ENCODE measurements around the gene TCF4.

Gene TCF4

DNA sequence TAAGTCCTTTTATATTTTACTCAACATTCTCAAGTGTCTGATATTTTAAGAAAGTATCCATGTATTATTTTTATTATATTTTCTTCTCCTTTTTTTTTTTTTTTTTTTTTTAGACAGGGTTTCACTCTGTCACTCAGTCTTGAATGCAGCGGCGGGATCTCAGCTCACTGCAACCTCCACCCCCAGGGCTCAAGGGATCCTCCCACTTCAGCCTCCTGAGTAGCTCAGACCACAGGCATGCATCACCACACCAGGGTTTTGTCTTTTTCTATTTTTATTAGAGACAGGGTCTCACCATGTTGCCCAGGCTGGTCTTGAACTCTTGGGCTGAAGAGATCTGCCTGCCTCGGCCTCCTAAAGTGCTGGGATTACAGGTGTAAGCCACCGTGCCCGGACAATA lies 212.1 kb downstream of the TCF4 start:
- no peak for DNase-seq

DNA sequence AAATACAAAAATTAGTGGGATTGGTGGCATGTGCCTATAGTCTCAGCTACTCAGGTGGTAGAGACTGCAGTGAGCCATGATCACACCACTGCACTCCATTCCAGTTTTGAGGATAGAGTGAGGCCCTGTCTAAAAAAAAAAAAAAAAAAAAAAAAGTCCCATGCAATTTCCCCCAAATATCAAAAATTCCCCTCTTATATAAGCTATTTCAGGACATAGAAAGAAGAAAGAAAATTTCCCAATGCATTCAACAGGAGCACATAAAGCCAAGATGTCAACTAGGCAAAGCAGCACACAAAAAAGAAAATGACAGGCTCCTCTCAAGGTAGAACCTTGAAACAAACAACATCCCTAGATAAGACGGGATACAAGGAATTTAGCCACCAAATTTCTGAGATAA lies 213.3 kb downstream of the TCF4 start:
- DNase-seq = no peak

DNA sequence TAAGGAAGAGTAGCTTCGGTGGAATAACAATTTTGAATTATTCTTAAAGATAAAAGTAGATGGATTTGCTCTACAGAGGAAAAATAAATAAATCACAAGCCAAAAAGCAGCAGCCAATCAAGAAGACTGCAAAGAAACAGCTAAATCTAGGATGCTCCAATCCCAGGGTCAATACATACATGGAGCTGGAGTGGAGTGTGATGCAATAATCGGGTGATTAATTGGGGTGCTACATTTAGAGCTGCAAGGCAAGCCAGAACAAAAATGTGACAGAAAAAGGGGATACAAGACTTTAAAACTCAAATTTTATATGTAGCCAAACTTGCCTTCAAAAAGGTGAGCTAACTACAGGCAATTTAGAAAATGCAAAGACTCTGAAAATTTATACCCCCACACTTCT lies 215.8 kb downstream of the TCF4 start:
- DNase-seq = no peak

DNA sequence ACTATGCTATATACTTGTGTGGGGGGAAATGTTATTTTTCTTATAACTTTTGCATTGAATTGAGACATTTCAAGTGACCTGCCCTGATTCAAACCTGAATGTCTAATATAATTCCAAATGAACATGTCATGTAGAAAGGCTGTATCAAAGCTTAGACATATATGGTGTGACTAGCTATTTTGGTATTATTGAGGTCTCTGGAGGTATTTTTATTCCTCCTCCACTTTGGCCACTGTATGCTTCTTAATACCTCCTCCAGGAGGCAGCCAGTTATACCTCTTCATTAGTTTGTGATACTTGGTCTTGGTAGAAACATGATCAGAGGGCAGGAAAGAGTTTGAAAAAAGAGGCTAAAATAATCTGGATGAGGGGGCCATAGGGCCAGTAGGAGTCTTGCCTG lies 217.1 kb downstream of the TCF4 start:
- DNase-seq = no peak

DNA sequence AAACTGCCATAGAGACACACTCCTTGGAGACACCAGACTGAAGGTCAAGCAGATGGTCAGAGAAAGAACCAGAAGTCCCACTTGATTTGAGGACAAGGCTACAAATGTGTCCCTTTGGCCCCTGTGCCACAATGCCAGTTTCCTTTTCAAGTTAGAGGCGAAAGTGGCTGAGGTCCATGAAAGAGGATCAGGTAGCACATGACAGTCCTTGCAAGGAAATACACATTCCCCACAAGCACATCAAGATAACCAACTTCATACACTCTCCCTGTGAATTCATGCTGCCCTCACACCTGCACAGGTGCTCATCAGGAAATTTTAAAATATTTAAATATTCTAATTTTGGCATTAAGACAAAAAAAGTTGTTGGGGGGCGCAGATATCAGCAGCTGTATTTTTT lies 218.6 kb downstream of the TCF4 start:
- DNase-seq = no peak

DNA sequence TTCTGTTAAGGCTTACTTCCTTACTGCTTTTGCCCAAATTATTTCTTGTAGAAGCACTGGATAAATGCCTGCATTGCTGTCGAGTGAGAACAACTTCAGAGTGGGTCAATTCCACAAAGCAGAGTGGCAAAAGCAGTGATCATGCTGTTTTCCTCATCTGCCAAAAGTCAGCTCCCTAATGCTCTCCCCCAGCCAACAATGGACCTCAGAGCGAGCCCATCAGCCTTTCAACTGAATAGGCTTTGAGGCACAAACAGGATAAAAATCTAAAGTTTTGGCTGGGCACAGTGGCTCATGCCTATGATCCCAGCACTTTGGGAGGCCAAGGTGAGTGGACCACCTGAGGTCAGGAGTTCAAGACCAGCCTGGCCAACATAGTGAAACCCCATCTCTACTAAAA lies 222.7 kb downstream of the TCF4 start:
- no peak for DNase-seq

DNA sequence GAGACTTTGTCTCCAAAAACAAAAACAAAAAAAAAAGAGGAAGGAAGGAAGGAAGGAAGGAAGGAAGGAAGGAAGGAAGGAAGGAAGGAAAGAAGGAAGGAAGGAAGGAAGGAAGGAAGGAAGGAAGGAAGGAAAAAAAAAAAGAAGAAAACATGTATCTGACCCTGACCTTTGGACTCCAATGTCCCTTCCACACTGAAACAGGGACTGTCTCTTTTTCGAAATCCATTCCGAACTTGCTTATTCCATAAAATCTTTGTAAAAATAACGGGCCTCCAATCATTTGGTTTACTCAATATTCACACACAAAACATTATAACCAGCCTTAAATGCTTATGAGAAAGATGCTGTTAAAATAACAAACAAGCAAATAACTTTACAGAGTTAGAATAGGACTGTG lies 225.7 kb downstream of the TCF4 start:
- no peak for DNase-seq

DNA sequence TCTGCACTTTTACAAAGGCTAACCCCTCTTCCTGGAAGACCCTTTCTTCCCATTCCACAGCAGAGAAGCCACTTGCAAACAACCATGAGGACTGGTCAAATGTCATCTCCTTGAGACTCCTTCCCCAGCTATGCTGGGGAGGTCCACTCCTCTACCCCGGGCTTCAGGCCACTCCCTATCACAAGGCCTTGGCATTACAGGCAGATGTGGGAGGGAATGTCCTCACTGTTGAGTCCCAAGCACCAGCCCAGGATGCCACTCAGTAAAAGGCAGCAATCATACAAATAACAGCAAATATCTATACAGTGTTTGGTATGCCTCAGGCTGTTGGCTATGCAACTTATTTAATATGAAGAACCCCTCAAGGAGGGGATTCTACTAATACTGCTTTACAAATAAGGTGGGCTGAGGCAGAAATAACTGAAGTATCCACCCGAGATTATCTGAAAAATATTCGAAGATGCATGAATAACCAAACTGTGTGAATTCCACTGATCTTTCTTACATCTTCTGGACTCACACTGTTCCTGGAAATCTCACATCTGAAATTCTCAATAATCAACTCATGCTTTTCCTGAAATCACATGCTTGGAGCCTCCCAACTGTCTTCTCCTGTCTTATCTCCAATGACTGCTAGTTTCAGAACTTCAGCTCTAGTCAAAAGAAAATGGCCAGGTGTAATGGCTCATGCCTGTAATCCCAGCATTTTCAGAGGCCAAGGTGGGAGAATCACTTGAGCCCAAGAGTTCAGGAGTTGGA lies 226.3 kb downstream of the TCF4 start:
- no peak for DNase-seq

DNA sequence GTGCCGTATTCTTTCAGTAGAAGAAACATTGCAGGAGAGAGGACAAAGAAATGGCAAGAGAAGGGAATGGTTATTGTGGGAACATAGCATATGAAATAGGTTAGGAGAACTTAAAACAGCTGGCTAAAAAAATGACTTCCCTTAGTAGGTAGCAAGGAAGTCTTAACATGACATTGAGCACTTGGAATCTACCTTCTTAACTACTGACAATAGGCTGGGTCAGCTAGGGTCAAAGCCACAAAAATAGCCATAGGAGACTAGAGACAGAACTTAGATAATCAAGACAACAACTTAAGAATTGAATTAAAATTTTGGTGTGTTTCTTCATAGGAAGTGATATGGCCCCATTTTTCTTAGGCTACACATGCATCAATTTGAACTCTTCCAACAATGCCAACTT lies 227.9 kb downstream of the TCF4 start:
- no peak for DNase-seq

DNA sequence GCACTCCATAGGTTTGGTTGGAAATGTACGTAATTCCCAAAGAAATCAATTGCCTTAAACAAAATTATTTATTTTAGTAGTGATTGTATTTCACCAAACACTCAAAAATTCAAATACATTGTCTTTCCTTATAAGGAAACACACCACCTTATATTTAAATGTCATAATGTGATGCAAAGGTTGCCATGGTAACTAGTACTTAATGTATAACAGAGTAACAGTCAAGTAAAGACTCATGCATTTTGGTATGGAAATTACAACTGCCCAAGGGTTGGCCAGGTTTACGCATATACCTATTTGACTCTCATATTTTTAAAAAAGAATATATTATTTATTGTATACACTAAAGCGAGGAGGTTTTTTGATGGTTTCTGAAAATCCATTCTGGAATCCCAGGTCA lies 231.2 kb downstream of the TCF4 start:
- DNase-seq = no peak

DNA sequence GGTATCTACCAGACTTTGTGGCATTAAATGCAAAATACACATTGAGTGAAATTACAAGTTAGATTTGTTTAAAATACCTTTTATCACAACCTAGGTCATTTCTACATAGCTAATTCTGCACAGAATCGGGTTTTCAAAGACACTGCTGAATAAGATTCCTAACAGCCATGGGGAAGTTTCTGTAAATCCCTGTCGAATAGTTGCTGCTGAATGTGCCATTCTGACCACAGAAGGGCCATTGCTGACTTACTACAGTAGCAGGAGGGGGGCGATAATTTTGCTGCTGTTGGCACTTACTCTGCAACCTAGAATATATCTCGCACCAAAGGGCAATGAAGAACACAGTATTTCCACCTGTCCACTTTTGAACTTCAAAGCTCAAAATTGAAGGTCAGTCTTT lies 232.8 kb downstream of the TCF4 start:
- DNase-seq = no peak

DNA sequence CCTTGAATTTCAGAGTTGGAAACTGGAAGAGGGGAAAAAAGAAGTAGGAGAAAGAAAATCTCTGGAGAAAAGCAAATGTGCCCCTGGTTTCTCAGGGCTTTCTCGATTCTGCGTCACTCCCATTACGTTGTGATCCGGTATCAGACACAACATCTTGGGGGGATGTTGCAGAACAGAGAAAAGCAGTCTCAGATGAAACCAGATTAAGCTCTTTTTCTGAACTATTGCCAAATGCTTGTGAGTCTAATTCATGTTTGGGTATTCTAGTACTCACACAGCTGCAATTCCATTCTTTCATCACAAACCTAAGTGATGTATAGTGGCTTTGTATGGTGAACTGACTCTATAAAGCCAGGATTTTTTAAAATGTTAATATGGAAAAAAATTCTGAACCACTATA lies 233.2 kb downstream of the TCF4 start:
- no peak for DNase-seq

DNA sequence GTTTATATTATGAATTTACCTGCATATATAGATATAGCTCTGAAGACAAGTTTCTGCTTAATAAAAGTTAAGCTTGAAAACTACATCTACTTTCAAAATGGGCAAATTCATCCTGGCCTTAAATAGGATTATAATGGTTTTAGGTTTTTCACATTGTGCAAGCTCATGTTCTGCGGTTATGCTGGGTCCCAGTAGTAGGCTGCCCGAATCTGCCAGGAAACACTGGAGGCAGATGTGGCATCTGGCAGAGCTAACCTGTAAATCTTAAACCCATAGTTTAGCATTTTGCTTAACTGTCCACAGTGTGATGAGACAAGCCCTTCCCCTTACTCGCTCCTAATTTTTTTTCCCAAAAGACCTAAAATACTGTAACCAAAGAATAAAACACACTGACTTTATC lies 234.2 kb downstream of the TCF4 start:
- DNase-seq = no peak

DNA sequence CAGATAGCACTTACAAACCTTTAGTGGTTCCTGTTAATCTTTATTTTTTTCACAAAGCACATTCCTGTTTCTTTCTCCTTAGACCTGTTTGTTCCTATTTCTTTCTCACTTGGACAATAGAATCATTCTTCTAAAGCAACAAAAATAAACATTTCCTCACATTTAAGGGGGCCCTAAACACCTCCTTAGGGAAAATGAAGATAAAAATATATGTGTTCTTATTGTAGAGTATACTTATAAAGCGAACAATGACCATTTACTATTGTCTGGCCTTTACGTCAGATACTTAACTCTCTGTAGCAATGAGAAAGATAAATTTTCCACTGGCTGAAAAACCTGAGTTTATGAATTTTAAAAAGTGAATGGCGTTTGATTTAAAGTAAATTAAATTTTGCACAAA lies 234.6 kb downstream of the TCF4 start:
- DNase-seq = no peak

DNA sequence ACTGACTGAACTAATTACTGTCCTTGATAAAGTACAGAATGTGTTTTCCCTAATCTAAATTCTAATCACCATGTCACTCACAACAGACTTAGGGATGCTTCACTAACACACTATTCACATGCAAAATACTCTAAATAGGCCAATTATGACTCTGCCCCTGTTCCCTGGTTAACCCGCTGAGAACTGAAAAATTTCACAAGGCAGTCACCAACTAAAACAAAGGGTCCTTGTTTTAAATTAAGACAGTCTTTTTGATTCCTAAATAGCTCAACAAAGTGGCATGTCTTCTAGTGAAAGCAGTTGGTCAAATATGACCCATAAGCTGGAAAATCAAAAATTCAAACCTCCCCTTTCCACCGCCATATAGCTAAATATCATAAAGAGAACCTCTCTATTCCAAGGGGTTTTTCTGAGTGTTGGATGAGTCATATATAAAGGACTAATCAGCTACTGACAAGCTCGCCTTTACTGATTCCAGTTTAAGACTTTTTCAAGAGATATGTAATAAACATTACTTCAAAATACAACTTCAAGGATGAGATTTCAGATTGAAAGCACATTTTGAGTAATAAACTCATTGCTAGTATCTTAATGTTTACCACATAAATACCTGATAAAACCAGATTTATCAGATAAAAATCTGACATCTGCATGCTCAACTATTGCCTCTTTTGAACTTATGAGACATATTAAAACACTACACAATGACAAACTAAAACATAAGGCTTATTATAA lies 235.8 kb downstream of the TCF4 start:
- no peak for DNase-seq

DNA sequence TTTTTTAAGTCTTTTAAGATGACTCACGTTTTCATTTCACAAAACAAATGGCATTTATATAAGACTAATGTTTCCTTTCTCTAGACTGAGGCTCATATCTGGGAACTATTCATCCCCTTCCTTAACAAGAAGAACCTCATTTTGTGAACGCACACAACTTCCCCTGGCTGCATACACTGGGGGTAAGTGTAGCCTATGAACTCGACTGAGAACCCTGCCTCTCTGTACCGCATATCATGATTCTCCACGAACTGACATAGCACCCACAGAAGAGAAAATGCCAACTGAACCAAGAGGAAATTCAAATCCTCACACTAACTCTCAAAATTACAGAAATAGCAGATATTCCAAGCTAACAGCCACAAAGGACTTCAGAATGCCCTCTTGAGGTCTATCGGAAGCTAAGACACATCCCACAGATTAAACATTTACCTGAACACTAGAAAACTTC lies 236.7 kb downstream of the TCF4 start:
- DNase-seq = no peak

DNA sequence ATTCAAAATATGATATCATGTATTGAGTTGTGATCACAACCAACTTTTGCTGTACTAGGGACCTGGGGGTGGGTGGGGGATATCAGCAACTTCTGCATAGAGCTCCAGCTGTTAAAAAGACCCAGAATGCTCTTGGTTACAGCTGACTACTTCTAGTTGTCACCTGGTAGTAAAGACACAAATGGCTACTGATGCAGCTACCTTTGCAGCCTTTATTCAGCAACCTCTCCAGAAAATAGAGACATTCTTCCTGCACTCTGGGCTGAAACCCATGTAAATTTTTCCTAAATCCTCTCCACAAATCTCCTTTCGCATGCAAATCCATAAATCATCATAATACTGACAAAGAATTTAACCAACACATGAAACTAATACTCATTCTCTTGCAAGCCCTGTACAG lies 238.3 kb downstream of the TCF4 start:
- no peak for DNase-seq

DNA sequence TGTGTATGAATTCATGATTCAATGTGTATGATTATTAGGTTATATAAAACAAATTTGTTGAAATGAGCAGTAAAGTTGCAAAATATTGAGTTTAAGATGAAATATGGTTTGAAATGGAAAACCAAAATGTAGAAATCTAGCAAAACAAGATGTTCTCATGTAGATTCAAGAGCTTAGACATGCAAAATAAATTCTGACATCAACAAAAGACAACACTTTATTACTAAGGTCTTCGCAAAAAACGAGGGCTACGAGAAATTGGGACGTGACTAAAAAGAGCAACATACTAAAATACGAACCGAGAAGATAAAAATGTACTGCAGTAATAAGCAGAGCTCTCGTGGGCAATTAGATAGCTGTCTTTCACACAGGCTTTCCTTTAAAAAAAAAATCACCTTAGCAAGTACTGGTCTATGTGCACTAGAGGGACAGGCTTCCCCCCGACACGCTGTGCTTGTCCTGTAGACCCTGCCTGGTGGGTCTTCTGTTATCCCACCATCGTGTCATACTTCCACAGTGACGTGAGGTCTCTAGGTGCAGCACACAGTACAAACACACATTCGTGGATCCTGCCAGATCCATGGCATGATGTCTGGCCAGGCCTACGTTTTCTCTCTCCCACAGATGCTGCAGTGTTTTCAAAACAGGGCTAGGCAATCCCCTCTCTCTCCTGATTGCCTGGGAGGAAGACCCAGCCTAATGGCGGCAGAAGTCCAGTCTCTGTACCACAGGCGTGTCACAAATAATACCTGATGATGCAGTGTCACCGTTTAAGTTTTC lies 240.8 kb downstream of the TCF4 start:
- DNase-seq = no peak

DNA sequence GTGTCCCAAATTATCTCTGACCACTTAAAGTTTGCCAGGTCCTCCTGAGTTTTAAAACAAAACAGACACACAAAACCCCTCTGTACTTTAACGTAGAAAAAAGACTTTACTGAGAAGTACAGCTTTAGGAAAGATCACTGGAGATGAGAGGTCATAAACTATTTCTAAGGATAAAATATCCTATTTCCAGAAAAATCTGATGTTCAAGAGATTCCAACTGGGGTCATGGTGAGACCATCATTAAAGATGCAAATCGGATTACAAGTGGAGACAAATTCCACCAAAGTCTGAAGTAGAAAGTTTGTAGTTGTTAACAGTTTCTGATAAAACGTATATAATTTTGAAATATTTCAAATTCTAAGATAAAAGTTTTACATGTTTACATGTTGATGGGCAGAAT lies 241.6 kb downstream of the TCF4 start:
- DNase-seq = no peak

DNA sequence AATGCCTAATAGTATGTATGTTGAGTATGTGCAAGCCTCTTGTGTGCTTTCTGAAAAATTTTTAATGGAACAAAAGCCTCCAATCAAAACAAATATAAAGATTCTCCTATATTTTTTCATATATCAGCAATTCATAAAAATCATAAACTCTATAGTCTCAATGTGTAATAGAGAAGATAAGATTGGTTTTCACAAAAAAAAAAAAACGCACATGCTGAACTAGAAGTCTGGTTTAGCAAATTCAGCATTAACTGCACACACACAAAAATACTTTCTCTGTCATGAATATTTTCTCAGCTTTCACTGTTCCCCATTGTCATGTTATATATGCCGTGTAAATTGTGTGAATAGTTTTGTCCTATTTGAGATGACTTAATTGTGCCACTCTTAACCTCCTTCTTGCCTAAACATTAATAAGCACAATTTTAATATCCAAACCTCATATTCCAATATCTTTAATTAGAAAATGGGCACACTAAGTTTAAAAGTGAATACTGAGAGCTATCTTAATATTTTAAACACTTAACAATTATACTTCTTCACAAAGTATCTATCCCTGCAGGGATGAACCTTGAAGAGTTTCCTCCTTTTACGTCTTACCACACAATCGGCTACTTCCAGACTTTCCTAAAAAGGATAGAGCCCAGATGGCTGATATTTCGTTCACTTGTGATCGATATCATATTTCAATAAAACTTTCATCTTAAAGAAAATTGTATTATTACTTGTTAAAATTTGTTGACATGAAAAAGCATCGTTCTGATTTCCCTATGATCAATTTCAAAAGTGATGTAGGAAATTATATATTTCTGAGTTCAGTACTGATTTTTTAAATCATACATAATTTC lies 242.7 kb downstream of the TCF4 start:
- no peak for DNase-seq

DNA sequence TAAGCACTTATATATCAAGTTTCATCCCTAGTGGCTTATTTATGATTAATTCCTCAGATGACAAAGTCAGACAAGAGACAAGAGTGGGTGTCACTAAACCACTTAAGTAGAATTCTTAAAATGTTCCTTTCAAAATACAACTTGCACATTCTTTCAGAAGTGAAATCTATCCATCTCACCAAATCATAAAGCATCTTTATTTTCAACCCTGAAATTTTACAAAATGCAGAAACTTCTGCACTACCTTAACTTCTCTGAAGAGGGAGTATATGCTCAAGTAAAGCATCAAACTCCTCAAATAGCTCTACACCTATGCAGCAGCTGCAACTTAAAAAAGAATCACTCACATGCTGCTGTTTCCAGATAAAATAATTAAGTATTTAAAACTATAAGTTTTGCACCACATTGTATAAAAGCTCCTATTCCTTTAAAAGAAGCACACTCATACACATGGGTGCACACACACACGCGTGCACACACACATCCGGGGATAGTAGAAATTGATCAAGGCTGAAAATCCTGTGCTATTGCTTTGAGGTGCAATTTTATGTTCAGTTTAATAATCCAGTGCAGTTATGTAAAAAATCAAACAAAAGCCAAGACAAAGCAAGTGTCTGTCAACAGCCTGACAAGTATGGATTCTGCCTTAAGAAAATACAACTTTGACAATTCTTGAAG lies 244.5 kb downstream of the TCF4 start:
- no peak for DNase-seq

DNA sequence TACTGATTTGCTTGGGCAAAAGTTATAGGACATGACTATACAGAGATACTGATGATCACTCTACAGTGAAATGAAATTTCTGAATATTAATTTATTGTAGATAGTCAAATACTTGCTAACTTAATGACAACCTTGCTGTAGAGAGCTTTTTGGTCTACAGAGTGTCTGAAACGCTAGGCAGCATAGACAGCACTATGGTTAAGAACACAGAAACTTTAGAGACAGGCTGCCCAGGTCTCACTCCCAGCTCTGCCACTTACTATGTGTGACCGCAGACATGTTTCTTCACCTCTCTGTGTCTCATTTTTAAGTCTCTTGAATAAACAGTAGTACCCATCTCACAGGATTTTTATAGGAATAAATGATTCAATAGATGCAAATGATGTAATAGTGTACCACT lies 247.0 kb downstream of the TCF4 start:
- no peak for DNase-seq

Measured in activated CD4-positive, alpha-beta T cell treated with anti-CD3 and anti-CD28 coated beads for 48 hours (primary cell).